Measurements from ENCODE around the gene RAB5A.

RAB5A gene

GRCh38 chr3:19959505-19959904 is 12.6 kb downstream of the RAB5A start:
- Histone ChIP-seq H3K36me3 (ENCODE audit: low read length) (peaks cover 5% of the 10 kb centered on the region; the same call in 1 of the 2 replicates), H4K20me1 (ENCODE audit: low read depth, low read length) (no peaks in the 10 kb centered on the region; the same call in 1 of the 2 replicates)

GRCh38 chr3:19960696-19961095 is 13.8 kb downstream of the RAB5A start:
- no peak overlapping the region for H3K4me2 ChIP-seq (ENCODE audit: low read depth, low read length, poor library complexity, severe bottlenecking)
- TF ChIP-seq CTCF (IDR thresholded peaks at IDR 0.05; ENCODE audit: insufficient read depth, low read length, poor library complexity, severe bottlenecking) (no peak), EZH2phosphoT487 (conservative IDR thresholded peaks at IDR 0.05; ENCODE audit: low read length) (no peak)
- H3F3A ChIP-seq (ENCODE audit: insufficient read depth) = no peaks in the 10 kb centered on the region
- H3K9me2 ChIP-seq (replicated peaks; ENCODE audit: insufficient read depth, low read length) = no peaks in the 10 kb centered on the region
- H3K27me3 ChIP-seq (ENCODE audit: low read length) = no peaks in the 10 kb centered on the region
- H3K9me3 ChIP-seq (ENCODE audit: insufficient read depth, low read length) = no peaks in the 10 kb centered on the region
- peaks cover 96% of the 10 kb centered on the region for H3K79me2 ChIP-seq (ENCODE audit: insufficient read depth, low read length)
- H3K36me3 ChIP-seq (ENCODE audit: low read length) = no peaks in the 10 kb centered on the region; the same call in 1 of the 2 replicates
- no peak overlapping the region for H3K9ac ChIP-seq (ENCODE audit: low read length)
- no peak overlapping the region for H3K27ac ChIP-seq (ENCODE audit: low read depth, low read length)
- H2AFZ ChIP-seq (ENCODE audit: low read depth, low read length, severe bottlenecking) = no peak overlapping the region
- H3K4me3 ChIP-seq (ENCODE audit: insufficient read depth, low read length, poor library complexity, severe bottlenecking) = no peak overlapping the region
- no peaks in the 10 kb centered on the region; the same call in 1 of the 2 replicates for H4K20me1 ChIP-seq (ENCODE audit: low read depth, low read length)

More at GRCh38 chr3:19959505-19959904, 12.6 kb downstream of the RAB5A start:
- no peak overlapping the region for H2AFZ ChIP-seq (ENCODE audit: low read depth, low read length, severe bottlenecking)
- H3F3A ChIP-seq (ENCODE audit: insufficient read depth) = no peaks in the 10 kb centered on the region
- H3K9ac ChIP-seq (ENCODE audit: low read length) = no peak overlapping the region
- H3K9me3 ChIP-seq (ENCODE audit: insufficient read depth, low read length) = no peaks in the 10 kb centered on the region
- H3K4me3 ChIP-seq (ENCODE audit: insufficient read depth, low read length, poor library complexity, severe bottlenecking) = no peak overlapping the region
- no peaks in the 10 kb centered on the region for H3K27me3 ChIP-seq (ENCODE audit: low read length)
- no peak overlapping the region for H3K27ac ChIP-seq (ENCODE audit: low read depth, low read length)
- no peaks in the 10 kb centered on the region for H3K9me2 ChIP-seq (replicated peaks; ENCODE audit: insufficient read depth, low read length)
- H3K79me2 ChIP-seq (ENCODE audit: insufficient read depth, low read length) = peaks cover 94% of the 10 kb centered on the region
- H3K4me2 ChIP-seq (ENCODE audit: low read depth, low read length, poor library complexity, severe bottlenecking) = no peak overlapping the region
- TF ChIP-seq EZH2phosphoT487 (conservative IDR thresholded peaks at IDR 0.05; ENCODE audit: low read length) (no peak), CTCF (IDR thresholded peaks at IDR 0.05; ENCODE audit: insufficient read depth, low read length, poor library complexity, severe bottlenecking) (no peak)

- H3K9me2 ChIP-seq (replicated peaks; ENCODE audit: insufficient read depth, low read length) = no peaks in the 10 kb centered on the region
- H3K9me3 ChIP-seq (ENCODE audit: insufficient read depth, low read length) = no peaks in the 10 kb centered on the region
- H3K9ac ChIP-seq (ENCODE audit: low read length) = no peak overlapping the region
- no peaks in the 10 kb centered on the region; the same call in 1 of the 2 replicates for H4K20me1 ChIP-seq (ENCODE audit: low read depth, low read length)
- H3K27ac ChIP-seq (ENCODE audit: low read depth, low read length) = no peak overlapping the region
- no peak overlapping the region for H3K4me2 ChIP-seq (ENCODE audit: low read depth, low read length, poor library complexity, severe bottlenecking)
- H3K27me3 ChIP-seq (ENCODE audit: low read length) = no peaks in the 10 kb centered on the region
- H3K79me2 ChIP-seq (ENCODE audit: insufficient read depth, low read length) = peaks cover 97% of the 10 kb centered on the region
- TF ChIP-seq CTCF (IDR thresholded peaks at IDR 0.05; ENCODE audit: insufficient read depth, low read length, poor library complexity, severe bottlenecking) (no peak), EZH2phosphoT487 (conservative IDR thresholded peaks at IDR 0.05; ENCODE audit: low read length) (no peak)
- no peaks in the 10 kb centered on the region; the same call in 1 of the 2 replicates for H3K36me3 ChIP-seq (ENCODE audit: low read length)
- no peak overlapping the region for H3K4me3 ChIP-seq (ENCODE audit: insufficient read depth, low read length, poor library complexity, severe bottlenecking)
- no peak overlapping the region for H2AFZ ChIP-seq (ENCODE audit: low read depth, low read length, severe bottlenecking)
- H3F3A ChIP-seq (ENCODE audit: insufficient read depth) = no peaks in the 10 kb centered on the region
Measured at GRCh38 chr3:19961960-19962359, 15.1 kb downstream of the RAB5A start.
